Activated CD8-positive, alpha-beta T cell treated with anti-CD3 and anti-CD28 coated beads for 36 hours (primary cell): ENCODE measurements around the gene STRA6. TPM values are rescaled to one million over a fixed set of nuclear protein-coding genes. Genes with fewer than 3 reads are reported as not detected.

Source experiments
- ATAC-seq: fragments of 200-7000 bp; cut with Tn5 transposase; one replicate; pipeline ENCODE4 v1.10.0; 2021; ENCODE audit warnings: mild to moderate bottlenecking, moderate library complexity
- CTCF ChIA-PET: fragments of 350-600 bp; sonication (Branson Sonifier 250); formaldehyde crosslinking; loops from one replicate; lab custom pipeline; 2021; ENCODE audit warnings: antibody characterized with exemption; lab: Charles Lee
- POLR2A ChIA-PET: fragments of 350-600 bp; sonication (Branson Sonifier 250); formaldehyde crosslinking; loops from one replicate; lab custom pipeline; 2021; ENCODE audit warnings: antibody characterized with exemption; lab: Charles Lee
- DNase-seq: peaks from one replicate; pipeline ENCODE4 v3.0.0-alpha.2; 2020
- H3K27ac Mint-ChIP-seq: one replicate; pipeline ENCODE4 v1.8.0; 2021; ENCODE audit warnings: mild to moderate bottlenecking, mixed read lengths
- H3K27me3 Mint-ChIP-seq: one replicate; pipeline ENCODE4 v1.8.0; 2021; ENCODE audit warnings: mixed read lengths
- H3K36me3 Mint-ChIP-seq: one replicate; pipeline ENCODE4 v1.8.0; 2021; ENCODE audit warnings: low read depth, mixed read lengths
- H3K4me1 Mint-ChIP-seq: one replicate; pipeline ENCODE4 v1.8.0; 2021; ENCODE audit warnings: low read depth, mixed read lengths
- H3K4me3 Mint-ChIP-seq: one replicate; pipeline ENCODE4 v1.8.0; 2021; ENCODE audit warnings: mild to moderate bottlenecking, moderate library complexity, mixed read lengths
- H3K9me3 Mint-ChIP-seq: one replicate; pipeline ENCODE4 v1.8.0; 2021; ENCODE audit warnings: mixed read lengths
- CTCF ChIP-seq: fragments of 200-600 bp; IDR thresholded peaks from one replicate; pipeline ENCODE4 v1.8.0; 2022; ENCODE audit warnings: antibody characterized with exemption, mild to moderate bottlenecking
- intact Hi-C: fragments of 100-400 bp; cut with micrococcal nuclease; formaldehyde crosslinking; loops from one replicate; pipeline ENCODE4 v1.10.0; 2022
- total RNA-seq, 2 experiments: library from RNA; stranded (reverse); gene quantifications; one replicate each; pipeline ENCODE4 v1.2.3, GENCODE V29; 2021

The STRA6 gene
- total RNA-seq, 2 experiments from 2014 or later, result 0.51 to 0.72 TPM

GRCh38 chr15:74215958-74216357, 13.4 kb upstream of the STRA6 start:
- H3K4me3 Mint-ChIP-seq, result no peak overlapping the region
- no peak for TF ChIP-seq CTCF
- peaks cover 7% of the 10 kb centered on the region for H3K27me3 Mint-ChIP-seq
- intact Hi-C loops, result no loop called here
- ChIA-PET POLR2A (interaction anchor here (0.6 kb wide), 1 partner anchor 595 kb away, joined by 3 read pairs; no protein-coding TSS in a partner anchor), CTCF (interaction anchor here (1.1 to 2.3 kb wide), 2 partner anchors 92 to 106 kb away, joined by 3 to 6 read pairs; no protein-coding TSS in a partner anchor)
- DNase-seq (no peak), ATAC-seq (no peak)
- H3K36me3 Mint-ChIP-seq, result no peaks in the 10 kb centered on the region
- H3K27ac Mint-ChIP-seq, result no peak overlapping the region
- no peaks in the 10 kb centered on the region for H3K4me1 Mint-ChIP-seq
- H3K9me3 Mint-ChIP-seq, result no peaks in the 10 kb centered on the region

GRCh38 chr15:74214324-74215021, 11.9 kb upstream of the STRA6 start:
- H3K4me1 Mint-ChIP-seq, result no peaks in the 10 kb centered on the region
- H3K9me3 Mint-ChIP-seq, result no peaks in the 10 kb centered on the region
- intact Hi-C loops, result no loop called here
- peaks cover 3% of the 10 kb centered on the region for H3K27me3 Mint-ChIP-seq
- no peak for ATAC-seq
- no peak overlapping the region for H3K27ac Mint-ChIP-seq
- POLR2A ChIA-PET, result no interaction called here
- no peaks in the 10 kb centered on the region for H3K36me3 Mint-ChIP-seq
- no peak for DNase-seq
- H3K4me3 Mint-ChIP-seq, result no peak overlapping the region
- no peak for TF ChIP-seq CTCF
- CTCF ChIA-PET, result no interaction called here

GRCh38 chr15:74213858-74214284, 11.3 kb upstream of the STRA6 start:
- Mint-ChIP-seq H3K27me3 (peaks cover 1% of the 10 kb centered on the region), H3K36me3 (no peaks in the 10 kb centered on the region), H3K9me3 (no peaks in the 10 kb centered on the region), H3K27ac (no peak overlapping the region), H3K4me3 (no peak overlapping the region), H3K4me1 (no peaks in the 10 kb centered on the region)
- no peak for TF ChIP-seq CTCF
- ChIA-PET CTCF (no interaction called here), POLR2A (no interaction called here)
- ATAC-seq, result no peak
- intact Hi-C loops, result no loop called here
- no peak for DNase-seq

- H3K27ac Mint-ChIP-seq, result no peak overlapping the region
- H3K9me3 Mint-ChIP-seq, result no peaks in the 10 kb centered on the region
- DNase-seq, result no peak
- ChIA-PET POLR2A (no interaction called here), CTCF (no interaction called here)
- peaks cover 1% of the 10 kb centered on the region for H3K27me3 Mint-ChIP-seq
- H3K4me3 Mint-ChIP-seq, result no peak overlapping the region
- no peak for TF ChIP-seq CTCF
- intact Hi-C loops, result no loop called here
- H3K4me1 Mint-ChIP-seq, result no peaks in the 10 kb centered on the region
- no peaks in the 10 kb centered on the region for H3K36me3 Mint-ChIP-seq
- no peak for ATAC-seq
These were observed 9.9 kb upstream of the STRA6 start for GRCh38 chr15:74212494-74212893.

- TF ChIP-seq CTCF, result no peak
- intact Hi-C loops, result no loop called here
- Mint-ChIP-seq H3K4me3 (no peak overlapping the region), H3K27me3 (peaks cover 2% of the 10 kb centered on the region), H3K36me3 (no peaks in the 10 kb centered on the region), H3K27ac (no peak overlapping the region), H3K4me1 (no peaks in the 10 kb centered on the region), H3K9me3 (no peaks in the 10 kb centered on the region)
- POLR2A ChIA-PET, result no interaction called here
- no peak for DNase-seq
- CTCF ChIA-PET, result no interaction called here
- ATAC-seq, result no peak
These were observed 9.1 kb upstream of the STRA6 start for GRCh38 chr15:74211656-74212055.
